GM18511 (cell line): Measurements from ENCODE around the gene BCL11B.
"Not testable (repeated sequence)": the region's sequence is repeated elsewhere in the genome, so short reads cannot be mapped to it uniquely, and the experiment has no call there.

Source experiments
- ATAC-seq: cut with Tn5 transposase; IDR thresholded peaks from one replicate; pipeline ENCODE4 v1.9.1; 2021; ENCODE audit warnings: mild to moderate bottlenecking, moderate library complexity; ENCODE audit not compliant: unreplicated experiment

BCL11B gene

DNA sequence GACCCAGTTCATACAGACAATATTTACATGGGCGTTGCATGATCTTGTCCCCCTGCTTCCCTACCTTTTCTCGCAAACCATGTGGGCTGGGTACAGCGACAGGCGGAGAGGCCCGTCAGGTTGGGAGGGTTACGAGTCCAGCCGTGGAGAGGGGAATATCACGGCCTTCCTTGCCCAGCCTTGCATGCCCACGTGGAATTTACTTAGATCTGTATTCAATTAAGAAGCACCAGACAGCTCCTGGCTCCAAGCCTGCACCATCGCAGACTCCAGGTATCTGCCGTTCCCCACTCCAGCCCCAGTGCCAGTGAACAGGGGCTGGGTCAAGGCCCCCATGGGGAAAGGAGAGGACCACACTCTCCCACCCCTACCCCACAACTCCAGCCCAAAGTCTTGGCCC, 29.8 kb downstream of the BCL11B start:
- no peak for ATAC-seq

DNA sequence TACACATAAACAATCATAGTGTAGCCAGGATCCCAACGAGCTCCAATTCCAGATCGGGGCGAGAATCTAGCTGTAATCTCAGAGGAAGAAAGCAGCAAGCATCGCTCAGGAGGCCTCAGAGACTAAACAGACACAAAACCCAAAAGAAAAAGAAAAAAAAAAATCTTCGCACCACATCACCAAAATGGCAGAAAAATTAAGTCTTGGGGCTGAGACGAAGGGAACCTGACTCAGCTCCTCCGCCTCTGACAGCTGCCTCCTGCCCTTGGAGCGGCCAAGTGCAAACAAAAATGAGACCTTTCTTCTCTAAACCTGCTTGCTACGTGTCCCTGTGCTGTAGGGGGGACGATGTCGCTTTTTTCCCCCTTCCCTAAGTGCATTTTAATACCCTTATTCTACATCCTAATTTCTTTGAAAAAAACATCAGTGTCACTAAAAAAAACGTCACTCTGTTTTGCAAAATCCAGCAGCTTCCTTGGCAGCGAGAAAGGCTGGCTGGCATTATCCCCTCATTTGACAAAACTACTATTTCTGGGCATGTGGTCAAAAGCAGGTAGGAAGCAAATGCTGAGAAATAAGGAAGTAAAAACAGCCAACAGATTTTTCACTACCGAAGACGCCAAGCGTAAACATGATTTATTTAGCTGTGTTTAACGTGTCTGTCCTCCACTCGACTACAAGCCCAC, 30.5 kb downstream of the BCL11B start:
- no peak for ATAC-seq

DNA sequence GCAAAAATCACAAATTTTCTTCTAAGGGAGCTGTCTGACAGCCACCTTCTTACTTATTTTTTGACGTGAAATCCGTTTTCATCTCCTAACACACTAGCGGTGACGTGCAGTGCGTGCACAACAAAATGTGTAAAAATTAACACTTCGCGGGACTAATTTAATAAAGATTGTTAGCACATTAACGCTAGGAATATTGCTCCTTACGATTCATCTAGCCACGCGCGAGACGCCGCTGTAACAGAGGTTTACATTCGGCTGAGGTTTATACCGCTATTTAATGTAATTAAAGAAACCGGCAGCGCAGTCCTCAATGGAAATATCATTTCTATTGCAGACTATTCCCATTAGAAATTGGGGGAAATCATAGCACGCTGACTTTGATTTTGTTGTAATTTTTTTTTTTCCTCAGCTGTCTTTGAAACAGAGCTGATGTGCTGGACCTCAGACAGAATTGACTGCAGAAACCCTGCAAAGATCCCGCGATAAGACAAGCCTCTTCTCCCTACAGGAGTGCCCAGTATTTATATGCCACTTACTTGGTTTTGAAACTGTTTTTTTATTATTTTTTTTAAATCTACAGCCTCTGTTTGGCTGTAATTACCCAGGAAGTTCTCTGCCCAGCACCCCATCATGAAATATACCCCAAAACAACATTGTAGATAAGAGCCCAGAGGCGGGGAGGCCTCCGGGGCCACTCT, 31.2 kb downstream of the BCL11B start:
- no peak for ATAC-seq

DNA sequence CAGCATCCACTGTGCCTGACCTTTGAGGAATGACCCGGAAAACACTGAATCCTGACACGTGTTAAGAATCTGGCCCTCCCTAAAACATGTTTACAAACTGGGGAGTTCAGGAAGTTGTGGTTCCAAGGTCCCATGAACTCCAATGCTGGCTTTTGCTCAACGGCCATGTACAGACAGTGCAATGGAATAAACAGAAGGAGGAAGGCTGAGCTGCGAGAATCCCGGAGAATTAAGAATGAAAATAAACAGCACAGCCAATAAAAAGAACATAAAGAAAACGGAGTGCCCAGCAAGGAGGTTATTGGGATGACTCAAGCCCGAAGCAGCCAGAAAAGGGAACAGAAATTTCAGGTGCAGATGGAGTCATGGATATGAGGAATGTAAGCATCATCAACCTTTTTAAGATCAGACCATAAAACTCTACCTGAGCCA, 32.3 kb downstream of the BCL11B start:
- ATAC-seq: no peak

DNA sequence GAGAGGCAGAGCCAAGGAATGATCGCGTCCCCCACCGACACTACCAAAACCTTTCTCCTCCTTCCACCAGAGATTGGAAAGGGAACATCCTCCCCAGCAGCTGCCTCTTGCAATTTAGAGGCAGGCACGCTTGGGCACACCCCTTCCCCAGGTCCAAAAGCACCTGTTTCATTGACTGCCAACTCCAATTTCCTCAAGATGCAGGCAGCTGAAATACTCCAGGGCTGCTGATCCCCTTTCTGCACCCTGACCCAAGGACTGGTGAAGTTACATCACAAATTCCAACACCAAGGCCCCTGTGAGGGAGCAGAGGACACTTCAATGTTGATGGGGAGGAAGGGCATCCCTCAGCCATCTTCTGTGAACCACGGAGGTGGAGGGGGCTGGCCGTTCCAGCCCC, 33.8 kb downstream of the BCL11B start:
- no peak for ATAC-seq

DNA sequence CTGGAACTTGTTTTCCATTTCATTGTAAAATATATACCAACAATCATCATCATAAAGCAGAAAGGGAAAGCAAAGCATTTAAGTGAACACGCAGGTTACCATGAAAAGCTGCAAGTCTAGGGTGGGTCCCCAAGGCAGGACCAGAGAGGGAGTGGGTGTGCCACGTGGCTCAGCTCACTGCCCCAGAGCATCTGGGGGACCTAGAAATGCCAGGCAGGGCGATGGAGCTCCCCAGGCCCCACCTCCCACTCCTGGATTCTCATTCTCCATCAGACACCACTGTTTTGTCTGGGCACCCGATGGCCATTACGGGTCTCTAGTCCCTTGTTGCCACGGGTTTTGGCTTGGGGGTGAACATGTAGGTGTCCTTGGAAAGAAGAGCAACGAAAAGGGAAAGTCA, 34.7 kb downstream of the BCL11B start:
- no peak for ATAC-seq

DNA sequence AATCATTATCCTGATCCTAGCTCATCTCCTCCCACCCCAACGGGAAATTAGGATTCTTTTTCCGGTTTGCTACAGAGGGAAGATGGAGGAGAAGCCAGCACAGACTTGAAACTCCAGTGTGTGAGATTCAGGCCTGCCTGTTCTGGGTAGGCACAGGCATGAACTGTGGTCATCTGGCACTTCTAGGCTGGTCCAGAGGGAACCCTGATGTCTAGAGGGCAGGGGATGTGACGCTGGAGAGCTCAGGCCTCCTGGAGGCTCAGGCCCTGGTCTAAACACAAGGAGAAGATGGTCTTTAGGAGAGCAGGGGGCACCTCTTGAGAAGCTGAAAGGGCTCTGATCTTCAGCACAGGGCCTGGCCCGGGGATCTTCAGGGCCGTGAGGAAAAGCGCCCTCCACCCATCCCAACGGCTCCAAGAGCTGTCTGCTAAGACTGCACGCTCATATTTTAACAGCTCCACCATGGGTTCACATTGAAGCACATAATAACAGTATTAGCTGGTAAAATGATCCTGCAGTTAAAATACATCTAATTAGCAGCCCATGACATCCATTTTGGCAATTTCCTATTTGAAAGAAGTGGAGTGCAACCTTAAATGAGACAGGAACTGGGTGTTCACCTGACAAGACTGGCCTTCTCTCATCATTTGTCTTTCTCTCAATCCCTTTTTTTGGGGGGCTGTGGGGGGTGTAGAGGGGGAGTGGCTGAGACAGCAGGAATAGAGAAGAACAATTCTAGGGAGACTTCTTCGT, 35.4 kb downstream of the BCL11B start:
- ATAC-seq: no peak

DNA sequence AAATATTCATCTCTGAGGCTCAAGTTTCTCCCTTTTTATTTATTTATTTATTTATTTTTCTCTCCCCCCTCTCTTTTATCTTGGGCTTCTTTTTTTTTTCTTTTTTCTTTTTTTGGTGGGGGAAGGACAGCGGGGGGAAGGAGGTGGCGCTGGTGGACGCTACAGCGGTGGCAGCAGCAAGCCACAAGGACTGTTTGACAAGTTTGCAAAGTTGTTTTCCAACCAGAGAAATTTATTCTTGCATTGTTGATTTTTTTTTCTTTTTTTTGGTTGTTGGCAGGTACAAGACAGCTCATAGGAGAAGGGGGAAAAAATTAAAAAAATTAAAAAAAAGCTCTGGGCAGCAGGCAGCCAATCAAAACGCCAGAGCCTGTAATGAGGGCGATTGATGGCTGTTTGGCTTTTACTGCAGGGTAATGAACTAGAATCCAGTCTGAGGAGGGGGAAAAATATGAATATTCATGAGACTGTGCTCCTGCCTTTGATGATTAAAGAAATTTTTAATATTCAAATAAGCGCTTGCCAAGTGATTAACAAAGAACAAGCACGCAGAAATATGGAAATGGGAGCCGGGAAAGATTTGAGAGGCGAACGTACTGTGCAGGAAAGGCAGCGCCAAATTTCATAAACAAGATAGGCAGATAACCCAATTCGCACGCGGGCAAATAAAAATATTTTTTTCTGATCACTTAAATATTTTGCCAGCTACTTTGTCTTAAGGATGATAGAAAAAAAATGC, 36.2 kb downstream of the BCL11B start:
- ATAC-seq: no peak

DNA sequence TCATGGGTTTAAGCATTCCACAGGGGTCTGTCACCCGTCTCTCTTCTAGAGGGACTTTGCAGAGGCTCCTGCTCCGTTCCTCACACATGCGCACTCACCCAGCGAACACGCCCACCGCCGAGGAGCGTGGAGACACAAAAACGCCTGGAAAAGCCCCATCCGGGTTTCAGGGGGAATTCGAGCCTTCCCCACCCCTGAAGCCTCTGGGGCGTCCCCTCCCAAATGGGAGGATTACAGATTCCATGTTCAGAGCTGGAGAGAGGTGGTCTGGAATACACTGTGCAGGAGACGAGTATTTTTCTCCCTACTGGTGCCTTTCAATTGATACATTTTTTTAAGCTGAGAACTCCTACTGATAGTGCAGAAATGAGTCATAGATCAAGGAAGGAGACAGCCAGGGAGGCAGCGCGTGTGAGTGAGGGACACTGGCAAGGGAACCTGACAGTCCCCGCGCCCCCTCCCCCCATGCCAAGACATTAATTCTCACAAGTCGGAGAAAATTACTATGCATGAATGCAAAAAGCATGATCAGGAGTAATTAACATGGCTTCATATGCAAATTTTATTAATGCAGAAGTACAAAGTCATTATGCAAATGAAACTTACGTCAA, 36.9 kb downstream of the BCL11B start:
- no peak for ATAC-seq

DNA sequence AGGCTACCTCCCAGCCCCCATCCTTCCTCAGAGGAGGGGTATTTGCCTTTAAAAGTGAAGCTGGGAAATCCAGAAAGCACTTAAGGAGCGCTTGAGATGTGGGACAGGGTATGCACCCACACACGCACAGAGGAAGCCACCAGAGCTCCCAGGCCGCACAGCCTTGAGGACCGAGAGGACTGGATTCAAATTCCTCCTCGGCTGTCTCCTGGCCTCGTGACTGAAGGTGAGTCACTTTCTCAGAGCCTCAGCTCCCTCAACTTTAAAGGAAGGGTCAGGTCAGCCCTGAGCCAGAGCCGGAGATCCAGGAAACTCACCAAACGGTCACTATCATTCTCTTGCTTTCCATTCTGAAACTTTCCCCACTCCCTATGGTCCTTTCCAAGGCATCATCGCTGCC, 37.6 kb downstream of the BCL11B start:
- ATAC-seq: no peak

DNA sequence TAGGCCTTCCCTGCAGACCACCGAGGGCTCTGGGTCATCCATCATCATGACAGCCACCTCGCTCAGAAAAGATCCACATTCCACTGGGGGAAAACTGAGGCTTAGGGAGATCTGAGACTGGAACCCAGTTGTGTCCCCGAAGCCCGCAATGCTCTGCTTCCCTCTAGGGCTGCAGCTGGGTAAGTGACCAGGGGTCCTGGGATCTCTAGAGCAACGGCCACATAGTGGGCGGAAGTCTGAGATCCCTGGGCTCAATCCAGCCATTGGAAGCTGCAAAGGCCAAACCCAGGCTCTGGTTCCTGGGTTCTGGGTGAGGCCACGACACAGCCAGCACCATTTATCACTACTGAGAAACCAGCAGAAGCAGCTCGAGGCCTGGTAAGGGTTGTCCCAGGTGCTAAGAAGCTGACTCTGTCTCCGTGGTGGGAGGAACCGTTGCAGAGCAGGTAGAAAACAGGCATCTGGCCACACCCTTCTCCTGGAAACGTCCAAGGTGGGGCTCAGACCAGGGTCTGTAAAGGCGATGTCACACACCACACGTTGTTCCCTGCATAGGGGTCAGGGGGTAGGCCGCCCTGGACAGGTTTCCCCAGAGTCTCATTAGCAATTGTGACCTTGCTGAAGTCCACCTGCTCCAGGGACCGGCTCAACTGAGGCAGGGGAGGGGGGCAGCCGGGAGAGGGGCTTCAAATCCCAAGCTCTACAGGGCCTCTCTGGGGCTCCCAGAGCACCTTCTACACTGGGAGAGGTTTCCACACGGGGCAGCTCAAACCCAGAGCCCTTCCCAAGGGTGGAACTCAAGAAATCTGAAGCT, 38.6 kb downstream of the BCL11B start:
- ATAC-seq: no peak

DNA sequence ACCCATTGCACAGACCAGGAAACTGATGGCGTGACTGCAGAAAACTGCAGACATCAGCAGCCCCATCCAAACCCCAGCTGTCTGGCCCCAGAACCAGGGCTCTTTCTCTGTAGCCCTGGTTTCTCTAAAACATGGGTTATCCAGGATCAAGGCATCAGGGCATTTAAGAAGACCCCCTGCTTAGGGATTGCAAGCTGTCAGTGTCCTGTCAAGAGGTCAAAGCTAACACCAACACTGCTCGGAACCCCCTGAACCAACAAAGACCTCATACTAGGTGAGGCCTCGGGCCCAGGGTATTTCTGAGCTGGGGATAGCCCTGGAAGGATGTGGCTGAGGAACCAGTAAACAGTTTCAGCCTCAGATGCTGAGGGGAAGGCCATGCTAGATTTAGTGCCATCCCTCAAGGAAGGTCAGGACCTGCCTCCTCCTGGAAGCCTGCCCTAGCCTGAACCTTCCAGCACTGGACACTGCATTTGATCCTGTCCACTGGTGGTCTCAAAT, 39.2 kb downstream of the BCL11B start:
- ATAC-seq: no peak

DNA sequence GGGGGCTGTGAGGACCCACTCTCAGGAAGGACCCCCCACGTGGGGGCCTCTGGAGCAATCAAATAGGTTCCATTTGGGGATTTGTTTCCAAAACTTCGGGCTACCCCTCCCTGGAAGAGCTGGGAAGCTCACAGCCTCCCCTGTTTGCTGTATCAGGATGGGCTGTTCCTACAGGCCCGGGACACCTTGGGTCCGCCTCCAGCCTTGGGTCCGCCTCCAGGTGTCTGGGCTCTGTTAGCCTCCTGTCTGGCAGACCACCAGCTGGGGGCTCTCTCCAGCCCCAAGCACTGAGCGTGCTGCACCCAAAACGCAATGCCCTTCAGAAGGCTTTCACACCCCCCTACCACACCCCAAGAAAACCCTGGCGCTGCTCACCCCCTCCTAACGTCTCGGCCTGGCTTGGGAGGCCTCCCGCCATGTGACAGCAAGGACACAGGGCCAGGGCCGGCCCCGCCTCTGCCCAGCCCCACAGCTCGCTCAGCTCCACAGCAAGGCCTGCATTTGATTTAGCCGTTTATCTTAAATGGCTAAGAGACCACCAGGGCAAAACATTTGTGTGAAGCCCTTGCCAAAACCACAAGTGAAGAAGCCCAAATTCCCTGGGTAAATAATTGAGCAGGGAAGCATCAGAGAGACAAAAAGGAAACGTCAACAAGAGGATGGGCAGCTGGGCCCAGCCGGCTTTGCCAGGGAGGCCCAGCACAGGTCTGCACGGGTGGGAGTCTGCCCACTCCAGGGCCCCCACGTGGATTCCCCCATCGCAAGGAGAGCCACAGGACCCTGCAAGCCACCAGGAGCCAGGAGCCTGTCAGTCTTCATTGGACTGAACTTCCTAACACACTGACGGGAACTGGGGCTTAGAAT, 39.9 kb downstream of the BCL11B start:
- ATAC-seq: no peak

DNA sequence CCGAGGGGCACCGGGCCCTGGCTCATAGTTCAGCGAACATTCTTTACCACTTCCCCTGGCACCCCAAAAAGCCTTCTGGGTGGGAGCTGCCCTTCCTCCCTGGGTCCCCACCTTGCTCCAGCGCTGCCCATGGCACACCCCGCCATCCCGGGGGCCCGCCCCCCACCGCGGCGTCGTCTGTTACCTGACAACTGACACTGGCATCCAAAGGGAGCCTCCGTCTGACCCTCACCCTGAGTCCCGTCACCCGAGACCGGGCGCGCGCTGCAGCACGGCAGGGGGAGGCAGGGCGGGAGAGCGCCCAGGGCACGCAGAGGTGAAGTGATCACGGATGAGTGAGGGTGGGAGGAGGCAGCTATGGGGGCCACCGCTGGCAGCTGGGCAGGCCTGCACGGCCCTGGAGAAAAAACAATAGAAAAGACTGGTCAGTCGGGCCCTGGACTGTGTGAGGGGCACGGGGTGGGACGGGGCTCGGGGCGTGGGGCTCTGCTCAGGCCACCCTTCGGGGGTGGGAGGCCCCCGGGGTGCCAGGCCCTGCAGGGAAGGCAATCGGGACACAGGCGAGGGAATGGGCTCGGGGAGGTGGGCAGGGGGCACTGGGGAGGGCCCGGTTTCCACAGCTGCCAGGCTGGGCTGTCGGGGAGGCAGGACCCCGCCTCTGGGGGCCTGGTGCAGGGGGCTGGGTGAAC, 40.7 kb downstream of the BCL11B start:
- ATAC-seq: no peak

DNA sequence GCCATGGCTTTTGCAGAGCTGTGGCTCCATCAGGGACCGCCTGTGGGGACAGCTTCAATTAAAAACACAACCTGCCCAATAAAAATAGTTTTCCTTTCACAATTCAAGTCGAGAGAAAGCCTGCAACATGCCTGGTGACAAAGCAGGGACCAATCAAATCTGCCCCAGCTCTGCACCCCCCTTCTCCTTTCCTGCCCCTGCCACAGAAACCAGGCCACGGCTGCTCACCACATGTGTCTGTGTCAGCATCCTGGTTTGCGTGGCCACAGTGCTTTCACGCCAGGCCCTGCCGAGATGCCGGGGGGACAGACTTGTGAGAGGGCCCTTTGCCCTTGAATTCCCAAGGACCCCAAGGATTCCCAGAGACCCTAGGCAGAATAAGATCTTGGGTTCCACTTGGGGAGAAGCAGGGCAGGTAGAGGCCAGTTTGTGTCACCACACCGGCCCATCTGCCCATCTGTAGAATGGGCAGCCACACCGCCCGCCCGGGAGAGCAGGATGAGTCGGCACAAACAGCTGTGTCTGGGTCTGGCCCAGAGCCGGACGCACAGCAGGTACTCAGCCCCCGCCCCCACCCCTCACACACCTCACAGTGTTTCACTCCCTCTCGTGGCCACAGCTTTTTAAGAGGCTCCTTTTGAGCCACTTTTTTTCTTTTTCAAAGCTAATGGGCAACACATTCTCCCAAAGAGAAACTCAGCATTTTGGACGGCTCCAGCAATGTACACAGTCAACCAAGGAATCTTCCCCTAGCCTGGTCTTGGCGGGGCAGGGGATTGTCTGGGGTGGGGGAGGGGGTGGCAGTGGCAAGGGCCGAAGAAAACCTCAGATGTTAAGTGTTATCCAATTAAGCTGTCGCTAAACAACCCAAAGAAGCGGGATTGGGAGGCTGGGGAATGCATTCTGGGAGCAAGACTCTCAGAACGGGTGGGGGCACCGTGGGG, 41.5 kb downstream of the BCL11B start:
- no peak for ATAC-seq

DNA sequence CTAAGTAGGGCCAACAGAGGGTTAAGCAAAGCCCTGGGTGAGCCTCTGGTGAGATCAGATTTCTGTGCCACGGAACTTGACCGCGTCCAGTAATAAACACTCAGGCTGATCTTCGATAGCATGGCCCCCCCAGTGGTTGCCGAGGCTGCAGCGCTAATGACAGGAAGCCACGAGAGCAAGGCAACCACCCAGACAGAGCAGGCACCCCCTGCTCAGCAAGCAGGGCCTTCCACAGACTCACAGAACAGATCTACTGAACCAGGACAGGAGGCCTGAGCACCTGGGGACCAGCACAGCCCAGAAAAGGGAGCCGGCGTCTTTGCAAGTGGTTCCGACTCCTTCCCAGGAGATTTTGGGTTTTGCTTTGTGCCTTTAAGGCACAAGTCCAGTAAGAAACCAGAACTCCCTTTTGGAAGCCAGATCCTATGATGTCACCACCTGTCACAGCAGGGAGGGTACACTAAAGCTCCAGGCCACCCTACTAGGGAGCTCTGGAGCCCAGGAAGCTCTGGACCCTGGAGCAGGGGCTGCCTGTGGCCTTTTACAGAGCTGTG, 42.3 kb downstream of the BCL11B start:
- ATAC-seq: no peak

DNA sequence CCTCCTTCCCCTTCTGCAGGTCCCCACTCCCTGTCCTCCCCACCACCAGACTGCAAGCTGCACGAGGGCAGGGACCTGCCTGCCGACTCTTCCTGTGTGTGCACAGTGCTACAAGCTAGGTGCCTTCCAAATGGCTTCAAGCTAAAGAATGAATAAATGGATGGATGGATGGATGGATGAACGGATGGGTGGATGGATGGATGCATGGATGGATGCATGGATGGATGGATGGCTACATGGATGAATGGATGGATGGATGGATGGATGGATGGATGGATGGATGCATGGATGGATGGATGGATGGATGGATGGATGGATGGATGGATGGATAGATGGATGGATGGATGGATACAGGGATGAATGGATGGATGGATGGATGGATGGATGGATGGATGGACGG, 43.2 kb downstream of the BCL11B start:
- not testable (repeated sequence) for ATAC-seq
